Measurements from ENCODE around the gene MAST4. TPM values are rescaled to one million over a fixed set of nuclear protein-coding genes. Genes with fewer than 3 reads are reported as not detected.

The MAST4 gene
- total RNA-seq, 1 donor from 2014 or later: 56.9 TPM

DNA sequence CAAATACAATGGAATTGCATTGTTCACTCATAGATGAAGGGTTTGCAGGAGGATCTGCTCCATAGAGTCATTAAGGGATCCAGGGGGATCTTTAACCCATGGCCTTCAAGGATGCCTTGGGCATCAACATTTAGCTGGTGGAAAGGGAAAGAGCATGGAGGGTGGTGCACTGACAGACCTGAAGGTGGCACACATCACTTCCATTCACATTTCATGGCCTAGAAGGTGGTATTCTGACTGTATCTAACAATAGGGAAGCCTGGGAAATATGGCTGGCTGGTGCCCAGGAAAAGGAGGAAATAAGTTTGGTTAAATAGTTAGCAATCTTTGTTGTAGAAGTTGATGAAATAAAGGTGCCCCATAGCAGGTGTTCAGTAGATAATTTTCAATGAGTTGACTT lies 370.2 kb downstream of the MAST4 start:
- DNase-seq (no peak), ATAC-seq (no peak)
- Histone ChIP-seq H3K4me3 (no peak overlapping the region), H3K27me3 (ENCODE audit: low read depth) (no peaks in the 10 kb centered on the region), H3K4me1 (no peaks in the 10 kb centered on the region), H3K27ac (no peak overlapping the region), H3K36me3 (no peaks in the 10 kb centered on the region), H3K9me3 (no peaks in the 10 kb centered on the region)
- TF ChIP-seq, protein P1, sequence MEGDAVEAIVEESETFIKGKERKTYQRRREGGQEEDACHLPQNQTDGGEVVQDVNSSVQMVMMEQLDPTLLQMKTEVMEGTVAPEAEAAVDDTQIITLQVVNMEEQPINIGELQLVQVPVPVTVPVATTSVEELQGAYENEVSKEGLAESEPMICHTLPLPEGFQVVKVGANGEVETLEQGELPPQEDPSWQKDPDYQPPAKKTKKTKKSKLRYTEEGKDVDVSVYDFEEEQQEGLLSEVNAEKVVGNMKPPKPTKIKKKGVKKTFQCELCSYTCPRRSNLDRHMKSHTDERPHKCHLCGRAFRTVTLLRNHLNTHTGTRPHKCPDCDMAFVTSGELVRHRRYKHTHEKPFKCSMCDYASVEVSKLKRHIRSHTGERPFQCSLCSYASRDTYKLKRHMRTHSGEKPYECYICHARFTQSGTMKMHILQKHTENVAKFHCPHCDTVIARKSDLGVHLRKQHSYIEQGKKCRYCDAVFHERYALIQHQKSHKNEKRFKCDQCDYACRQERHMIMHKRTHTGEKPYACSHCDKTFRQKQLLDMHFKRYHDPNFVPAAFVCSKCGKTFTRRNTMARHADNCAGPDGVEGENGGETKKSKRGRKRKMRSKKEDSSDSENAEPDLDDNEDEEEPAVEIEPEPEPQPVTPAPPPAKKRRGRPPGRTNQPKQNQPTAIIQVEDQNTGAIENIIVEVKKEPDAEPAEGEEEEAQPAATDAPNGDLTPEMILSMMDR (IDR thresholded peaks at IDR 0.05): no peak
- intact Hi-C loops (cut with DNase I): no loop called here

DNA sequence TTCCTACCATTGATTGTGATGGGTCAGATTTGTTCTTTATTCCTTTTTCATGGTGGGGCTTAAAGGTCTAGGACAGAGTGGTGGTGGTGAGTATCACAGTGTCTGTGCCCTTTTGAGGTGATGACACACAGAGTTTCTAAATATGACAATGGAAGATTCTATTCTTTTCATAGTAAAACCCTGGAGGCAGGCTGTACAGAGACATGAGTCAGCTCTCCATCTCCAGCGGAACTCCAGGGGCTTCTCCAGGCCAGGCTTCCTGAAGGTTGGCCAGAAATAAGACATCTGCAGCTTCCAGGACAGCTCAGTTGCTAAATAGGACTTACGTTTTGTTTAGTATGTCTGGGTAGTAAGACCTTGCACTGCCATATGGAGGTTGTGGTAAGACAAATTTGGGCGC lies 370.9 kb downstream of the MAST4 start:
- intact Hi-C loops (cut with DNase I): no loop called here
- DNase-seq (no peak), ATAC-seq (no peak)
- H3K27me3 ChIP-seq (ENCODE audit: low read depth): no peaks in the 10 kb centered on the region
- no peak overlapping the region for H3K4me3 ChIP-seq
- no peaks in the 10 kb centered on the region for H3K4me1 ChIP-seq
- H3K9me3 ChIP-seq: no peaks in the 10 kb centered on the region
- H3K27ac ChIP-seq: no peak overlapping the region
- TF ChIP-seq, protein P1 (IDR thresholded peaks at IDR 0.05): no peak
- no peaks in the 10 kb centered on the region for H3K36me3 ChIP-seq

DNA sequence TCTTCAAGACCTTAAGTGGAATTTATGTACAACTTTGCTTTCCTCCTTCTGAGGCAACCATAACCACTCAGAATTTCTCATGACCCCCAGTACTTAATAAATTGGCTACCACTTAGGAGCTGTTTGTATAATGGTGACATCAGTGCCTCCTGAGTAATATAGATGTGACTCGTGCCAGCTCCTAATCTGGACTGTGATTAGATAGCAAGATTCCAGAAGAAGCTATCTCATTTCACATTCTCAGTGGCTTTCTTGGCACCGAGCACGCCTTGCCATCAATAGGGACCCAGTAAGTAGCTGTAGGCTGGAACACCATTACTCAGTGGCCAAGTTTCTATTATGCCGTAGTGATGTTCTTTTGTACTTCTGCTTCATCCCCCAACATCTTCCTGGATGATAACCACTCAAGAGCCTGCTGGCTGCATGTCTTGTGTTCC lies 371.7 kb downstream of the MAST4 start:
- H3K4me1 ChIP-seq: no peaks in the 10 kb centered on the region
- no peaks in the 10 kb centered on the region for H3K36me3 ChIP-seq
- DNase-seq (no peak), ATAC-seq (no peak)
- TF ChIP-seq, protein P1 (IDR thresholded peaks at IDR 0.05): no peak
- H3K27me3 ChIP-seq (ENCODE audit: low read depth): no peaks in the 10 kb centered on the region
- H3K9me3 ChIP-seq: no peaks in the 10 kb centered on the region
- intact Hi-C loops (cut with DNase I): no loop called here
- no peak overlapping the region for H3K27ac ChIP-seq
- no peak overlapping the region for H3K4me3 ChIP-seq

DNA sequence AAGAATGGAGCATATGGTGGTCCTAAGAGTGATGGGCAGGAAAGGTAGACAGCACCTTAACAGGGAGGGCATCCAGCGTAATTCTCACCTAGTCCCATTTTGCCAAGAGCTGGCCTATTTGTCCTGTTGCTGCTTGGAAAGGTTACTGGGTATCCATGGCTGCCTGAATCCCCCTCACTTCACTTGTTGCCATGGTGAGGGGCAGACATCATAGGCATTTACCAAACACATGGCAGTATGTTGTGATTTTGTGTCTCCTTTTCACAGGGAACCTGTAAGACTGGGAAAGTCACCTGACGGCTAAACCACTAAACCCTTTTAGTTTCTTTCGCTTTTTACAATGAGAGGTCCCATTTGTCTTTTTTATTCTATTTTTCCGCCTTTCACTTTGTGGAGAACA lies 373.3 kb downstream of the MAST4 start:
- Histone ChIP-seq H3K4me3 (no peak overlapping the region), H3K4me1 (no peaks in the 10 kb centered on the region), H3K9me3 (no peaks in the 10 kb centered on the region), H3K27ac (no peak overlapping the region), H3K36me3 (no peaks in the 10 kb centered on the region), H3K27me3 (ENCODE audit: low read depth) (no peaks in the 10 kb centered on the region)
- TF ChIP-seq, protein P1 (IDR thresholded peaks at IDR 0.05): no peak
- DNase-seq: no peak
- intact Hi-C loops (cut with DNase I): no loop called here
- no peak for ATAC-seq

DNA sequence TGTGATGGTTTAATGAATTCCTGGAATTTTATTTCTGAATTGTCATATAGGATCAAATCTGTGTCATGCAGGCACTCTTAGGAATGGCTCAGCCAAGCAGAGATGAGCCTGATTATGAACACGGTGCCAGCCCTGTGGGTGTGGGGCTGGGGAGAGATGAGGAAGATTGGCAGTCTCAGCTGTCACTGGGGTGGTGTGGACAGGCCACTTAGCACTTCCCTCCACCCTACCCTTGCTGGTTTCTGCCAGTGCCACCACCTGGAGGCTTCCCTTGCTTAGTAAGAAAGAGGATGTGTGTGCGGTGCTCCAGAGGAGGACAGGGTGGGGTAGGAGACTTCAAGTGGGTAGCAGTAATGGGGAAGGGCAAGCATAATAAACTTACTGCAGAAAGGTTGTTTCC lies 373.8 kb downstream of the MAST4 start:
- no peaks in the 10 kb centered on the region for H3K27me3 ChIP-seq (ENCODE audit: low read depth)
- no peak for DNase-seq
- H3K4me1 ChIP-seq: no peaks in the 10 kb centered on the region
- no peak overlapping the region for H3K4me3 ChIP-seq
- TF ChIP-seq, protein P1 (IDR thresholded peaks at IDR 0.05): no peak
- H3K9me3 ChIP-seq: no peaks in the 10 kb centered on the region
- H3K27ac ChIP-seq: no peak overlapping the region
- H3K36me3 ChIP-seq: no peaks in the 10 kb centered on the region
- no peak for ATAC-seq
- intact Hi-C loops (cut with DNase I): no loop called here

DNA sequence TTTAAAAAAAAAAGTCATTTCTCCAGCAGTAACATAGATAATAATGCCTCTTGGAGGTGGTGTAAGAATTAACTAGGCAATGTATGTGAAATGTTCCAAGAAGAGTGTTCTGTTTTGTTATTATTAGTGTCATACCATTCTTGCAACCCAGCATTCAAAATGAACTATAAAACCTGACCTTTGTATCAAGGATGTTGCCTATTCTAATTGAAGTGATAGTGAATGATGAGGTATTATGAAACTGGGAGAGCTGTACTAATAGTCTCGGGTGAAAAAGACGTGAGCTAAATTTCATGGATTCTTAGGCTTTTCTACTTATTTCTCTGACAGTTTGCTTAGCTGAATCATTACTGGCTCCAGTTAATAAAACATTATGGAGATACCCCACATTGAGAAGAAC lies 375.8 kb downstream of the MAST4 start:
- no peaks in the 10 kb centered on the region for H3K9me3 ChIP-seq
- TF ChIP-seq, protein P1 (IDR thresholded peaks at IDR 0.05): no peak
- no peak overlapping the region for H3K4me3 ChIP-seq
- no peak for DNase-seq
- no peaks in the 10 kb centered on the region for H3K36me3 ChIP-seq
- H3K27me3 ChIP-seq (ENCODE audit: low read depth): no peaks in the 10 kb centered on the region
- no peaks in the 10 kb centered on the region for H3K4me1 ChIP-seq
- intact Hi-C loops (cut with DNase I): no loop called here
- ATAC-seq: no peak
- no peak overlapping the region for H3K27ac ChIP-seq
